GM21390 (cell line): ENCODE measurements around the gene MRPL14.

Experiments
- ATAC-seq: cut with Tn5 transposase; IDR thresholded peaks from one replicate; pipeline ENCODE4 v1.9.1; 2021; ENCODE audit not compliant: unreplicated experiment

MRPL14 gene

GRCh38 chr6:44067173-44068139 is 59.8 kb downstream of the MRPL14 start:
- no peak for ATAC-seq

- ATAC-seq, result no peak
Observed at GRCh38 chr6:44066394-44067172, 60.7 kb downstream of the MRPL14 start.

GRCh38 chr6:44065443-44066140 is 61.7 kb downstream of the MRPL14 start:
- no peak for ATAC-seq

GRCh38 chr6:44064948-44065272 is 62.3 kb downstream of the MRPL14 start:
- no peak for ATAC-seq

GRCh38 chr6:44064089-44064947 is 62.9 kb downstream of the MRPL14 start:
- no peak for ATAC-seq

GRCh38 chr6:44063561-44064059 is 63.6 kb downstream of the MRPL14 start:
- ATAC-seq, result no peak
